ENCODE measurements around the gene PNPLA7. TPM values are rescaled to one million over a fixed set of nuclear protein-coding genes. Genes with fewer than 3 reads are reported as not detected.

The PNPLA7 gene
- total RNA-seq, 1 donor from 2014 or later, result 17.7 TPM

Other genes starting within 250 kb of the PNPLA7 start
- 1.3 TPM for gene NRARP, start 248.1 kb downstream of the PNPLA7 start, total RNA-seq
- gene EXD3, start 127.2 kb downstream of the PNPLA7 start, total RNA-seq, result 19.3 TPM
- gene NOXA1, start 127.0 kb downstream of the PNPLA7 start, total RNA-seq, result 6.0 TPM
- gene ENTPD8, start 109.0 kb downstream of the PNPLA7 start, total RNA-seq, result 9.0 TPM
- 23.0 TPM for gene NSMF, start 91.1 kb downstream of the PNPLA7 start, total RNA-seq
- 100 TPM for gene MRPL41, start 1.5 kb upstream of the PNPLA7 start, total RNA-seq
- 14.4 TPM for gene DPH7, start 28.5 kb upstream of the PNPLA7 start, total RNA-seq
- 13.0 TPM for gene ZMYND19, start 40.1 kb upstream of the PNPLA7 start, total RNA-seq
- gene ARRDC1, start 55.3 kb upstream of the PNPLA7 start, total RNA-seq, result 29.0 TPM
- 64.2 TPM for gene EHMT1, start 68.6 kb upstream of the PNPLA7 start, total RNA-seq

All from left lobe of liver (tissue), 1 donor.